GM19328 (cell line): ENCODE data around the gene ZNF48.

Source experiments
- ATAC-seq: cut with Tn5 transposase; IDR thresholded peaks from one replicate; pipeline ENCODE4 v1.9.1; 2021; ENCODE audit warnings: mild to moderate bottlenecking, moderate library complexity; ENCODE audit not compliant: unreplicated experiment

Gene ZNF48

GRCh38 chr16:30401768-30402425 is 6.7 kb downstream of the ZNF48 start:
- no peak for ATAC-seq

GRCh38 chr16:30406795-30407101 is 11.5 kb downstream of the ZNF48 start:
- ATAC-seq = peak; percentile 10

GRCh38 chr16:30407102-30407803 is 12.0 kb downstream of the ZNF48 start, which contains the start of gene ZNF771:
Gene ZNF771 (plus strand): TSS chr16:30407606. CDS start chr16:30408054, 448 bp downstream.
- ATAC-seq = peak; percentile 82

- ATAC-seq = no peak
Measured at GRCh38 chr16:30407804-30408534, 12.7 kb downstream of the ZNF48 start.

- no peak for ATAC-seq
Measured at GRCh38 chr16:30409125-30410060, 14.2 kb downstream of the ZNF48 start.

- ATAC-seq = no peak
Measured at GRCh38 chr16:30413112-30413806, 18.0 kb downstream of the ZNF48 start.

GRCh38 chr16:30414159-30414558 is 18.9 kb downstream of the ZNF48 start:
- no peak for ATAC-seq

- ATAC-seq = no peak
Measured at GRCh38 chr16:30416047-30416603, 20.9 kb downstream of the ZNF48 start.

- no peak for ATAC-seq
Measured at GRCh38 chr16:30416624-30417528, 21.7 kb downstream of the ZNF48 start.

GRCh38 chr16:30417529-30418349 is 22.5 kb downstream of the ZNF48 start:
- ATAC-seq = peak; percentile 74

- no peak for ATAC-seq
Measured at GRCh38 chr16:30418350-30419181, 23.3 kb downstream of the ZNF48 start.

- no peak for ATAC-seq
Measured at GRCh38 chr16:30421010-30421409, 25.8 kb downstream of the ZNF48 start.

GRCh38 chr16:30428055-30428454 is 32.8 kb downstream of the ZNF48 start:
- no peak for ATAC-seq

- no peak for ATAC-seq
Measured at GRCh38 chr16:30429418-30429677, 34.1 kb downstream of the ZNF48 start.

- peak; percentile 96 for ATAC-seq
Measured at GRCh38 chr16:30429678-30430427, 34.6 kb downstream of the ZNF48 start, which contains the start of gene DCTPP1. Gene DCTPP1 (minus strand): TSS chr16:30430030. CDS start chr16:30429980, 50 bp downstream.

GRCh38 chr16:30430428-30430970 is 35.3 kb downstream of the ZNF48 start:
- ATAC-seq = no peak
